ENCODE measurements around the gene PTPN12.
A peak's percentile ranks its signal among the peaks of the same experiment; 100 is the strongest.

PTPN12 gene

GRCh38 chr7:77575187-77575586, 38.1 kb downstream of the PTPN12 start:
- no peak for TF ChIP-seq CTCF (conservative IDR thresholded peaks at IDR 0.05; ENCODE audit: control insufficient read depth, insufficient read depth, low read depth, low read length)
- no peak for DNase-seq (ENCODE audit: low read depth)
- H3K4me3 ChIP-seq (ENCODE audit: control insufficient read depth, low read depth, low read length), result no peak overlapping the region

- no peak overlapping the region for H3K4me3 ChIP-seq (ENCODE audit: control insufficient read depth, low read depth, low read length)
- DNase-seq (ENCODE audit: low read depth), result no peak
- TF ChIP-seq CTCF (conservative IDR thresholded peaks at IDR 0.05; ENCODE audit: control insufficient read depth, insufficient read depth, low read depth, low read length), result no peak
Measured at GRCh38 chr7:77576856-77577255, 39.8 kb downstream of the PTPN12 start.

- DNase-seq (ENCODE audit: low read depth), result no peak
- no peak overlapping the region for H3K4me3 ChIP-seq (ENCODE audit: control insufficient read depth, low read depth, low read length)
- TF ChIP-seq CTCF (conservative IDR thresholded peaks at IDR 0.05; ENCODE audit: control insufficient read depth, insufficient read depth, low read depth, low read length), result no peak
Measured at GRCh38 chr7:77579797-77580196, 42.7 kb downstream of the PTPN12 start.

GRCh38 chr7:77580762-77581350, 43.8 kb downstream of the PTPN12 start:
- no peak overlapping the region for H3K4me3 ChIP-seq (ENCODE audit: control insufficient read depth, low read depth, low read length)
- no peak for TF ChIP-seq CTCF (conservative IDR thresholded peaks at IDR 0.05; ENCODE audit: control insufficient read depth, insufficient read depth, low read depth, low read length)
- DNase-seq (ENCODE audit: low read depth), result no peak

DNA sequence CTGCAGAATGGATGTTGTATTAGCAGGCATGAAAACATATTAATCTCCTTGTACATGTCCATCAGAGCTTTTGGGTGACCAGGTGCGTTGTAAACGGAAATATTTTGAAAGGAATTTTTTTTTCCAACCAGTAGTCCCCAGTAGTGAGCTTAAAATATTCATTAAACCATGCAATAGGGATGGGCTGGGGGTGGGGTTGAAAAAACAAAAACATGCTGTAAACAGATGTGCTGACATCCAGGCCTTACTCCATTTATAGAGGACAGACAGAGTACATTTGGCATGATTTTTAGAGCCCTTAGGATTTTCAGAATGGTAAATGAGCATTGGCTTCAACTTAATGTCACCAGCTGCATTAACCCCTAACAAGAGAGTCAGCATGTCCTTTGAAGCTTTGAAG, 50.2 kb downstream of the PTPN12 start:
- H3K4me3 ChIP-seq (ENCODE audit: control insufficient read depth, low read depth, low read length), result no peak overlapping the region
- peak; percentile 25 for DNase-seq (ENCODE audit: low read depth)
- TF ChIP-seq CTCF (conservative IDR thresholded peaks at IDR 0.05; ENCODE audit: control insufficient read depth, insufficient read depth, low read depth, low read length), result no peak

DNA sequence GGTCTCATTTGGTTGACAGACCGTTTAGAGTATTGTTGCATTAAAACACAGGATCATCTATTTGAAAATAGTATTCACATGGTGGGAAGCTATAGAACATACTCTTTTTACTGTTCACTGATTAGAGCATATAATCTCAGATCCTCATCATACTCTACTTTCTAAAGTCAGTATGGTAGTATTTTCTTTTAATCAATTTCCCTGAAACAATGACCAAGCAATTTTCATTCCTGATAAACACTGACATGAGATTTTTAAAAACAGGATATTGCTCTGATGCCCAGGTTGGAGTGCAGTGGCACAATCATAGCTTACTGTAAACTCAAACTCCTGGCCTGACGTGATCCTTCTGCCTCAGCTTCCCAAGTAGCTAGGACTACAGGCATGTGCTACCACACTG, 63.9 kb downstream of the PTPN12 start:
- no peak for TF ChIP-seq CTCF (conservative IDR thresholded peaks at IDR 0.05; ENCODE audit: control insufficient read depth, insufficient read depth, low read depth, low read length)
- no peak for DNase-seq (ENCODE audit: low read depth)
- H3K4me3 ChIP-seq (ENCODE audit: control insufficient read depth, low read depth, low read length), result no peak overlapping the region

GRCh38 chr7:77606562-77606961, 69.5 kb downstream of the PTPN12 start:
- DNase-seq (ENCODE audit: low read depth), result no peak
- TF ChIP-seq CTCF (conservative IDR thresholded peaks at IDR 0.05; ENCODE audit: control insufficient read depth, insufficient read depth, low read depth, low read length), result no peak

More at GRCh38 chr7:77606562-77606961, 69.5 kb downstream of the PTPN12 start:
- H3K4me3 ChIP-seq (ENCODE audit: control insufficient read depth, low read depth, low read length), result no peak overlapping the region
